Measurements from ENCODE around the gene CDC27. TPM values are rescaled to one million over a fixed set of nuclear protein-coding genes. Genes with fewer than 3 reads are reported as not detected.

CDC27 gene
- total RNA-seq, 1 experiment from 2014 or later = 191 TPM

DNA sequence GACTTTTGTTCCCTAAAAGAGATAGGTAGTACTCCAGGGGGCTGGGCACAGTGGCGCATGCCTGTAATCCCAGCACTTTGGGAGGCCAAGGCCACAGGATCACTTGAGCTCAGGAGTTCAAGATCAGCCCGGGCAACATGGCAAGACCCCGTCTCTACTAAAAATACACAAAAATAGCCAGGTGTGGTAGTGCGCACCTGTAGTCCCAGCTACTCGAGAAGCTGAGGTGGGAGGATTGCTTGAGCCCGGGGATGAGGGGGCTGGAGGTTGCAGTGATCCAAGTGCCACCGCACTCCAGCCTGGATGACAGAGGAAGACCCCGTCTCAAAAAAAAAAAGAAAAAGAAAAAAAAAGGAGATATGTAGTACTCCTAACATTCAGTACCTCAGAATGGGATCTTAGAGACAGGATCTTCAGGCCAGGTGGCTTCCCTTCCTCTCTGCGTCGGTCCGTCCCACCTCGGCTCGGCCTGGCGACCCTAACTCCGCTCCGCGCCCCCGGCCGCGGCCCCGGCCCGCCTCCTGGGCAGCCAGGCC, 89.6 kb downstream of the CDC27 start:
- intact Hi-C loops (cut with micrococcal nuclease) = no loop called here
- DNase-seq (ENCODE audit: low read depth, low spot score) (no peak), ATAC-seq (no peak; the same call in 1 of the 2 replicates)
- H3K9me3 ChIP-seq (ENCODE audit: control insufficient read depth in 1 of 2, insufficient read depth in 1 of 2, low read depth in 1 of 2, low read length in 2 of 2) = no peaks in the 10 kb centered on the region
- TF ChIP-seq ZFX (IDR thresholded peaks at IDR 0.05) = 0 out of 2 replicates have a peak, but pooled peaks have one; percentile 72
- no peak for TF ChIP-seq SIN3A (IDR thresholded peaks at IDR 0.05; ENCODE audit: low read depth)
- ChIA-PET CTCF (no interaction called here), RAD21 (ENCODE audit: low non-redundant PET in 1 of 2, low total read pairs in 2 of 2, uncharacterized antibody in 2 of 2, unreplicated experiment in 2 of 2) (no interaction called here), POLR2A (no interaction called here)
- H3K27ac ChIP-seq (ENCODE audit: low read depth, low read length) = peak overlapping the region; percentile 86
- H3K9me2 ChIP-seq (ENCODE audit: insufficient read depth) = no peaks in the 10 kb centered on the region
- H3K9ac ChIP-seq (ENCODE audit: low read length) = peak overlapping the region; percentile 76
- H3K27me3 ChIP-seq (ENCODE audit: insufficient read depth, low read length) = no peaks in the 10 kb centered on the region
- H3K4me1 ChIP-seq (ENCODE audit: control insufficient read depth in 1 of 2, insufficient read depth in 2 of 2, low read length in 2 of 2) = peaks cover 9 to 23% of the 10 kb centered on the region in 2 experiments; a peak in 3 of 4 replicates
- H3K4me3 ChIP-seq (replicated peaks in 1 of 2; ENCODE audit: low read depth in 1 of 2, low read length in 2 of 2) = peak overlapping the region; percentile 70 to 82
- peaks cover 10% of the 10 kb centered on the region for H3K79me2 ChIP-seq (ENCODE audit: insufficient read depth, low read length)
- H3K4me2 ChIP-seq (ENCODE audit: low read length) = peak overlapping the region; percentile 79
- no TSS peak for BruUV-seq (replicated peaks)
- H4K20me1 ChIP-seq (ENCODE audit: insufficient read depth) = no peaks in the 10 kb centered on the region
- no peaks in the 10 kb centered on the region for H3K36me3 ChIP-seq (ENCODE audit: control insufficient read depth in 1 of 2, insufficient read depth in 2 of 2, low read length in 2 of 2)
- no peak overlapping the region for H2AFZ ChIP-seq (ENCODE audit: low read depth, low read length, poor library complexity, severe bottlenecking)

DNA sequence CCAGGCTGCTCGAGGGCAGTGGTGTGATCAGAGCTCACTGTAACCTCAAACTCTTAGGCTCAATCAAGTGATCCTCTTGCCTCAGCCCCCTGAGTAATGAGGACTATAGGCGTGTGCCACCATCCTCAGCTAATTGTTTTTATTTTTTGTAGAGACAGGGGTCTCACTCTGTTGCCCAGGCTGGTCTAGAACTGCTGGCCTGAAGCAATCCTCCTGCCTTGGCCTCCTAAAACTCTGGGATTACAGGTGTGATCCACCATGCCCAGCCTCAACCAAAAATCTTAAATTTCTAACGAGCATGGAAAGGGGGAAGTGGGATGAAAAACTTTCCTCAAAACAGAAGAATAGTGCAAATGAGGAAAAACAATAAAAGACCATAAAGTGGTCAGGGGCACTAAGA, 92.8 kb downstream of the CDC27 start:
- no peaks in the 10 kb centered on the region for H3K36me3 ChIP-seq (ENCODE audit: control insufficient read depth in 1 of 2, insufficient read depth in 2 of 2, low read length in 2 of 2)
- ATAC-seq = no peak
- no peak overlapping the region for H2AFZ ChIP-seq (ENCODE audit: low read depth, low read length, poor library complexity, severe bottlenecking)
- intact Hi-C loops (cut with micrococcal nuclease) = no loop called here
- RAD21 ChIA-PET (ENCODE audit: low non-redundant PET in 1 of 2, low total read pairs in 2 of 2, uncharacterized antibody in 2 of 2, unreplicated experiment in 2 of 2) = interaction anchor here in 1 of 2 experiments (0.7 kb wide), 1 partner anchor 98 kb away, joined by 3 read pairs; no protein-coding TSS in a partner anchor
- BruUV-seq (replicated peaks) = no TSS peak
- no peak overlapping the region for H3K9ac ChIP-seq (ENCODE audit: low read length)
- H4K20me1 ChIP-seq (ENCODE audit: insufficient read depth) = no peaks in the 10 kb centered on the region
- no peak for TF ChIP-seq CEBPB (IDR thresholded peaks at IDR 0.05; ENCODE audit: low read depth)
- no peak for TF ChIP-seq YY1 (IDR thresholded peaks at IDR 0.05; ENCODE audit: extremely low read depth, insufficient replicate concordance, low read depth, low read length)
- TF ChIP-seq, protein P1, sequence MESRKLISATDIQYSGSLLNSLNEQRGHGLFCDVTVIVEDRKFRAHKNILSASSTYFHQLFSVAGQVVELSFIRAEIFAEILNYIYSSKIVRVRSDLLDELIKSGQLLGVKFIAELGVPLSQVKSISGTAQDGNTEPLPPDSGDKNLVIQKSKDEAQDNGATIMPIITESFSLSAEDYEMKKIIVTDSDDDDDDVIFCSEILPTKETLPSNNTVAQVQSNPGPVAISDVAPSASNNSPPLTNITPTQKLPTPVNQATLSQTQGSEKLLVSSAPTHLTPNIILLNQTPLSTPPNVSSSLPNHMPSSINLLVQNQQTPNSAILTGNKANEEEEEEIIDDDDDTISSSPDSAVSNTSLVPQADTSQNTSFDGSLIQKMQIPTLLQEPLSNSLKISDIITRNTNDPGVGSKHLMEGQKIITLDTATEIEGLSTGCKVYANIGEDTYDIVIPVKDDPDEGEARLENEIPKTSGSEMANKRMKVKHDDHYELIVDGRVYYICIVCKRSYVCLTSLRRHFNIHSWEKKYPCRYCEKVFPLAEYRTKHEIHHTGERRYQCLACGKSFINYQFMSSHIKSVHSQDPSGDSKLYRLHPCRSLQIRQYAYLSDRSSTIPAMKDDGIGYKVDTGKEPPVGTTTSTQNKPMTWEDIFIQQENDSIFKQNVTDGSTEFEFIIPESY (IDR thresholded peaks at IDR 0.05; ENCODE audit: extremely low read depth, insufficient replicate concordance, low read length) = no peak
- no peak for TF ChIP-seq TCF7L2 (IDR thresholded peaks at IDR 0.05; ENCODE audit: borderline replicate concordance, extremely low read depth, insufficient read depth, insufficient read length)
- H3K27ac ChIP-seq (ENCODE audit: low read depth, low read length) = no peak overlapping the region
- H3K9me2 ChIP-seq (ENCODE audit: insufficient read depth) = no peaks in the 10 kb centered on the region
- no peak for DNase-seq (ENCODE audit: low read depth, low spot score)
- no peaks in the 10 kb centered on the region for H3K27me3 ChIP-seq (ENCODE audit: insufficient read depth, low read length)
- no peak overlapping the region for H3K4me2 ChIP-seq (ENCODE audit: low read length)
- peaks cover 28% of the 10 kb centered on the region for H3K79me2 ChIP-seq (ENCODE audit: insufficient read depth, low read length)
- no peak overlapping the region for H3K4me3 ChIP-seq (replicated peaks in 1 of 2; ENCODE audit: low read depth in 1 of 2, low read length in 2 of 2)
- peaks cover 9 to 23% of the 10 kb centered on the region in 2 experiments; a peak in 3 of 4 replicates for H3K4me1 ChIP-seq (ENCODE audit: control insufficient read depth in 1 of 2, insufficient read depth in 2 of 2, low read length in 2 of 2)
- POLR2A ChIA-PET = no interaction called here
- CTCF ChIA-PET = no interaction called here
- 0 out of 4 replicates have a peak, but pooled peaks cover 0 to 5% of the 10 kb centered on the region in 2 experiments for H3K9me3 ChIP-seq (ENCODE audit: control insufficient read depth in 1 of 2, insufficient read depth in 1 of 2, low read depth in 1 of 2, low read length in 2 of 2)

Measured in HCT116 (cell line).